HPDE6-E6E7 (cell line): ENCODE measurements around the gene RAPGEF5.
"Not testable (repeated sequence)": the region's sequence is repeated elsewhere in the genome, so short reads cannot be mapped to it uniquely, and the experiment has no call there.

ENCODE experiments used
- DNase-seq: peaks from one replicate; pipeline ENCODE4 v3.0.0; 2011; ENCODE audit warnings: missing footprints; ENCODE audit errors: extremely low spot score

Gene RAPGEF5

DNA sequence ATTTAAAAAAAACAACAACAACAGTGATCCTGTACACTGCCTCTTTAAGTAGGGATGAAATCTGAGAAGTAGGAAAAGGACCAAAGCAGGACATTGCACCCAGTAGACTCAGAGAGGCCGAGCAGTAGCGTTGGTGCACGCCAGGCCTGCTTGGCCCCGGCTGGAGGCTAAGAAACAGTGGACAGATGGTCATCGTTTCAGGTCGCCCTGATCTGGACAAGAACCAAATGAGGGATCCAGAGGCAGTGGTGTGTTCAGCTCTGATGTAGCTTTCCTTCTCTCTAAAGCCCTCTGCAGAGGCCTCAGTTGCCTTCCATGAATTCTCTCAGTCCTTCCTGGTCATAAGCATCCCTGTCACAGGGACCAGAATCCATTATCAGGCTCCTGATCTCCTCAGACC, 269.1 kb downstream of the RAPGEF5 start:
- no peak for DNase-seq

- DNase-seq: no peak
These were observed 273.2 kb downstream of the RAPGEF5 start for GRCh38 chr7:22083704-22084240.

GRCh38 chr7:22082886-22083703, 273.9 kb downstream of the RAPGEF5 start:
- peak; percentile 70 for DNase-seq

DNA sequence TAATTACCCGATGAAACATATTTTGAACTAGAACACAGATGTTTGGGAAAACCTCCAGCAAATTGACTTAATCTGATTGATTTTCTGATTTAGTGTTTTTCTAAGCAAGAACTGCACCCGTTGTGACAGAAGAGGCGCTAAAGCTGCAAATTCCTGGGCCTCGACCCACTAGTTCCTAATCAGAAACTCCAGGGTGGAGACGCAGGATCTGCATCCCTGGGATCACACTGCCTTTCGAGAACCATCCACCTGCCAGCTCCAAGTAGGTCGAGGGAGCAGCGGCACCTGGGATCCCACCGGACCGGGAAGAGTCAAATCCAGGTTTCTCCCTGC, 274.4 kb downstream of the RAPGEF5 start:
- peak; percentile 9 for DNase-seq

DNA sequence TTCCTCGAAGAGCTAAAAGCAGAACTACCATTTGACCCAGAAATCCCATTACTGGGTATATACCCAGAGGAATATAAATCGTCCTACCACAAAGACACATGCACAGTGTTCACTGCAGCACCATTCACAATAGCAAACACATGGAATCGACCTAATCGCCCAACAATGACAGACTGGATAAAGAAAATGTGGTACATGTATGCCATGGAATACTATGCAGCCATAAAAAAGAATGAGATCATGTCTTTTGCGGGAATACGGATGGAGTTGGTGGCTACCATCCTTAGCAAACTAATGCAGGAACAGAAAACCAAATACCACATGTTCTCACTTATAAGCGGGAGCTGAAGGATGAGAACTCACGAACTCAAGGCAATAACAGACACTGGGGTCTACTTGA, 276.7 kb downstream of the RAPGEF5 start:
- DNase-seq: not testable (repeated sequence)

DNA sequence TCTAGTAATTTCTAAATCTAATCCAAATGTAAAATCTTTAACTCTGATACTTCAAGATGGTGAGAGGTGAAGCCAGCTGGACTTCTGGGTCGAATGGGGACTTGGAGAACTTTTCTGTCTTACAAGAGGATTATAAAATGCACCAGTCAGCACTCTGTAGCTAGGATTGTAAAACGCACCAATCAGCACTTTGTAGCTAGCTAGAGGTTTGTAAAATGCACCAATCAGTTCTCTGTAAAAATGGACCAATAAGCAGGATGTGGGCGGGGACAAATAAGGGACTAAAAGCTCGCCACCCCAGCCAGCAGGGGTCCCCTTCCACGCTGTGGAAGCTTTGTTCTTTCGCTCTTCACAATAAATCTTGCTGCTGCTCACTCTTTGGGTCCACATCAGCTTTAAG, 278.1 kb downstream of the RAPGEF5 start:
- DNase-seq: not testable (repeated sequence)

GRCh38 chr7:22075561-22075960, 281.4 kb downstream of the RAPGEF5 start:
- no peak for DNase-seq

GRCh38 chr7:22074897-22075296, 282.1 kb downstream of the RAPGEF5 start:
- no peak for DNase-seq
